GM12878 (cell line): ENCODE data around the gene GNG3. TPM values are rescaled to one million over a fixed set of nuclear protein-coding genes. Genes with fewer than 3 reads are reported as not detected.

ENCODE experiments used
- ATAC-seq: fragments of 200-7000 bp; cut with Tn5 transposase; 3 replicates; pipeline ENCODE4 v1.9.1; 2020; ENCODE audit warnings: mild to moderate bottlenecking, moderate library complexity
- BruUV-seq: library from RNA; stranded (reverse); fragments of 400-500 nt; replicated peaks from 2 replicates; lab custom pipeline; 2021; lab: Mats Ljungman, UMichigan
- CTCF ChIA-PET: fragments of 300-600 bp; sonication (Branson Sonifier 250); formaldehyde crosslinking; extraction: SDS; loops from one replicate; lab custom pipeline; 2021; ENCODE audit warnings: inconsistent platforms; lab: Yijun Ruan, JAX
- POLR2A ChIA-PET: fragments of 350-600 bp; formaldehyde crosslinking; extraction: SDS; loops from one replicate; lab custom pipeline; 2021; ENCODE audit warnings: inconsistent platforms; lab: Charles Lee
- RAD21 ChIA-PET: fragments of 300-600 bp; sonication (Branson Sonifier 250); formaldehyde crosslinking; loops from one replicate; lab custom pipeline; 2023; ENCODE audit warnings: antibody characterized with exemption; ENCODE audit not compliant: unreplicated experiment; lab: Charles Lee
- SMC1A ChIA-PET: fragments of 300-600 bp; sonication (Branson Sonifier 250); formaldehyde crosslinking; loops from one replicate; lab custom pipeline; 2023; ENCODE audit not compliant: unreplicated experiment, uncharacterized antibody; lab: Charles Lee
- DNase-seq: peaks from one replicate; pipeline ENCODE4 v3.0.0-alpha.2; 2011; ENCODE audit warnings: low read depth, low spot score
- FAIRE-seq: peaks from 3 replicates; lab custom pipeline; 2011; peaks lifted over from hg19 to GRCh38; lab: Jason Lieb, UNC
- H2AFZ ChIP-seq: 2 replicates; pipeline ENCODE4 v1.6.0; 2011; ENCODE audit warnings: low read depth, low read length, control low read depth; ENCODE audit not compliant: control insufficient read depth
- H3K27ac ChIP-seq: 2 replicates; pipeline ENCODE4 v1.5.1; 2011; ENCODE audit warnings: control low read depth; ENCODE audit not compliant: control insufficient read depth, insufficient read depth
- H3K27me3 ChIP-seq, 2 experiments: replicated peaks in 1 of 2; 2 replicates each; pipeline versions ENCODE4 v1.6.0 to v1.6.1; 2011; ENCODE audit warnings: low read length in 1 of 2; ENCODE audit not compliant: control insufficient read depth in 2 of 2, insufficient read depth in 2 of 2
- H3K36me3 ChIP-seq, 2 experiments: 2 replicates each; pipeline ENCODE4 v1.5.1; 2011; ENCODE audit warnings: low read length in 1 of 2; ENCODE audit not compliant: control insufficient read depth in 2 of 2, insufficient read depth in 2 of 2
- H3K4me1 ChIP-seq: 2 replicates; pipeline ENCODE4 v1.6.1; 2011; ENCODE audit warnings: mild to moderate bottlenecking, low read length, moderate library complexity, mixed read lengths; ENCODE audit not compliant: control insufficient read depth, insufficient read depth
- H3K4me2 ChIP-seq: 2 replicates; pipeline ENCODE4 v1.6.0; 2011; ENCODE audit warnings: control low read depth; ENCODE audit not compliant: control insufficient read depth, insufficient read depth
- H3K4me3 ChIP-seq: fragments of 200-600 bp; sonication (generic); 2 replicates; pipeline ENCODE4 v1.5.1; 2016
- H3K79me2 ChIP-seq: 2 replicates; pipeline ENCODE4 v1.6.0; 2011; ENCODE audit warnings: low read length; ENCODE audit not compliant: control insufficient read depth, insufficient read depth
- H3K9ac ChIP-seq: 2 replicates; pipeline ENCODE4 v1.8.0; 2011; ENCODE audit warnings: low read length, control low read depth, mixed read lengths; ENCODE audit not compliant: control insufficient read depth, insufficient read depth
- H3K9me3 ChIP-seq: replicated peaks from 3 replicates; pipeline ENCODE4 v1.5.1; 2011; ENCODE audit warnings: mild to moderate bottlenecking, low read length; ENCODE audit not compliant: control insufficient read depth, insufficient read depth
- H4K20me1 ChIP-seq: 2 replicates; pipeline ENCODE4 v1.6.0; 2011; ENCODE audit not compliant: control insufficient read depth, insufficient read depth
- CBFB ChIP-seq: IDR thresholded peaks from 2 replicates; pipeline ENCODE4 v1.6.1; 2016; ENCODE audit warnings: antibody characterized with exemption, low read depth
- CHD1 ChIP-seq: IDR thresholded peaks from 2 replicates; pipeline ENCODE4 v1.6.1; 2012; ENCODE audit warnings: low read depth, low read length, improper control_type of control experiment
- MEF2B ChIP-seq: fragments of 450-650 bp; IDR thresholded peaks from 2 replicates; pipeline ENCODE4 v1.6.1; 2018; ENCODE audit warnings: mild to moderate bottlenecking, moderate library complexity; ENCODE audit not compliant: partially characterized antibody, poor library complexity, severe bottlenecking
- NFIC ChIP-seq: IDR thresholded peaks from 2 replicates; pipeline ENCODE4 v1.6.1; 2012; ENCODE audit warnings: low read depth, mild to moderate bottlenecking, inconsistent platforms, low read length, moderate library complexity
- RELA ChIP-seq: fragments of 450-650 bp; IDR thresholded peaks from 2 replicates; pipeline ENCODE4 v1.8.0; 2014; ENCODE audit warnings: borderline replicate concordance; ENCODE audit not compliant: partially characterized antibody
- ZBED1 ChIP-seq: IDR thresholded peaks from 2 replicates; pipeline ENCODE4 v1.6.1; 2016; ENCODE audit warnings: borderline replicate concordance
- ZNF384 ChIP-seq: IDR thresholded peaks from 2 replicates; pipeline ENCODE4 v1.6.1; 2012; ENCODE audit warnings: low read depth, mild to moderate bottlenecking, low read length, improper control_type of control experiment, borderline replicate concordance
- whole genome bisulfite sequencing: methylation state at CpG from one replicate; pipeline ENCODE4 v1.1.6; 2016; ENCODE audit warnings: low lambda C conversion rate; ENCODE audit not compliant: insufficient replicate concordance, insufficient coverage; ENCODE audit errors: missing lambda C conversion rate; 5-methylcytosine and 5-hydroxymethylcytosine counted together
- in situ Hi-C: fragments of 300-500 bp; cut with MboI; formaldehyde crosslinking; loops from 9 replicates; pipeline ENCODE4 v1.14.3; 2018; ENCODE audit warnings: mixed read lengths
- intact Hi-C: fragments of 100-400 bp; cut with micrococcal nuclease; formaldehyde crosslinking; loops from one replicate; pipeline ENCODE4 v1.14.2; 2022; ENCODE audit not compliant: unreplicated experiment
- polyA plus RNA-seq, 11 experiments: library from polyadenylated mRNA; depleted of rRNA in 4 of 11; unstranded in 6 of 11; stranded (reverse) in 5 of 11; fragments of >200 nt; fragmentation: Nextera tagmentation in 4 of 11; fragmentation: Illumina TruSeq in 1 of 11; extraction: Ambion mirVana in 4 of 11; extraction: Trizol in 1 of 11; gene quantifications; 1 replicate in 1 of 11; 2 replicates in 10 of 11; pipeline versions ENCODE4 v1.2.1 to v1.2.3, GENCODE V29; 2011 to 2016; ENCODE audit warnings: inconsistent platforms in 2 of 11, missing spikeins in 2 of 11, low read depth in 1 of 11
- total RNA-seq, 4 experiments: library from RNA; depleted of rRNA in 3 of 4; stranded (reverse); fragments of >200 nt in 3 of 4; fragmentation: Illumina TruSeq in 1 of 4; extraction: Trizol in 1 of 4; gene quantifications; 2 replicates each; pipeline versions ENCODE4 v1.2.1 to v1.2.3, GENCODE V29; 2013 to 2021

The GNG3 gene
- total and polyA plus RNA-seq, 10 of the 15 experiments (the other 5 are each of a cell fraction or from before 2014, with no cell fraction given): 0.27 to 0.83 (median 0.57) TPM; not detected in 5

DNA sequence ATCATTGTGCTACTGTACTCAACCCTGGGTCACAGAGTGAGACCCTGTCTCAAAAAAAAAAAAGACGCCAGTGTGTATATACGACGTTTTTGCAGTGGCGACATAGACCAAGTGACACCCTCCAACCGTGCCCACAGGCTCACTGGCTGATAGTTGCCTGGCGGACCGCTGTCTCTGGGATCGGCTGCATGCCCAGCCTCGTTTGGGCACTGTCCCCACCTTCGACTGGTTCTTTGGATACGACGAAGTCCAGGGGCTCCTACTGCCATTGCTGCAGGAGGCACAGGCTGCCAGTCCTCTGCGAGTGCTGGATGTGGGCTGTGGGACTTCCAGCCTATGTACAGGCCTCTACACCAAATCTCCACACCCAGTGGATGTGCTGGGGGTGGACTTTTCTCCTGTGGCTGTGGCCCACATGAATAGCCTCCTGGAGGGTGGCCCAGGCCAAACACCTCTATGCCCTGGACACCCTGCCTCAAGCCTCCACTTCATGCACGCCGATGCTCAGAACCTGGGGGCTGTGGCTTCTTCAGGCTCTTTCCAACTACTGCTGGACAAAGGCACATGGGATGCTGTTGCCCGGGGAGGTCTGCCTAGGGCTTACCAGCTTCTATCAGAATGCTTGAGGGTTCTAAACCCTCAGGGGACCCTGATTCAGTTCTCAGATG lies 41.1 kb upstream of the GNG3 start (continued):
- TF ChIP-seq MEF2B (no peak), ZNF384 (no peak), RELA (no peak), CBFB (0 out of 2 replicates have a peak, but pooled peaks have one; percentile 15), CHD1 (no peak), ZBED1 (peak; percentile 19)

DNA sequence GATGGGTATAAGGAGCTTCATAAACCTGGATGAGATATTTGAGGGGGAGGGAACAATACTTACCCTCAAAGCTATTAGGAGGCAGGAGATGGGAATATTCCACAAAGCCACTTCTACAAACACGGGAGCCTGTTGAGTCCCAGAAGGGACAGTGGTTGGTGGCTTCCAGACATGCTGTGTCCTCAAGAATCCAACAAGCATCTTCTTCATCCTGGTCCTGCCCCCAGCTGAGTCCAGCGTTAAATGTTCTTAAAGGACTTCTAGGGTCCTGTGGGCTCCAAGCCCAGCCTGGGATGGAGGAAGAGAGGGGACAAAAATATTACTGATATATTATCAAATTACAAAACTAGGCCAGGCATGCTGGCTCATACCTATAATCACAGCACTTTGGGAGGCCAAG lies 40.0 kb upstream of the GNG3 start:
- Histone ChIP-seq H2AFZ (no peak overlapping the region), H3K4me1 (peaks cover 14% of the 10 kb centered on the region), H3K27me3 (no peaks in the 10 kb centered on the region), H3K79me2 (peaks cover 71% of the 10 kb centered on the region), H3K27ac (peak overlapping the region; percentile 95), H3K9ac (peak overlapping the region; percentile 96; the same call in 1 of the 2 replicates), H3K4me3 (peak overlapping the region; percentile 95), H3K9me3 (no peaks in the 10 kb centered on the region), H3K36me3 (peaks cover 5 to 11% of the 10 kb centered on the region in 2 experiments), H4K20me1 (no peaks in the 10 kb centered on the region), H3K4me2 (peak overlapping the region; percentile 95)
- BruUV-seq: no TSS peak
- WGBS: 66% methylated on average over 2 of the region's 2 CpGs
- ChIA-PET CTCF (interaction anchor here (0.8 to 2.4 kb wide), 8 partner anchors 9 to 75 kb away, joined by 3 to 10 read pairs (median 4); partner anchors contain the start of genes TUT1 and UBXN1), SMC1A (interaction anchor here (0.6 to 1.5 kb wide), 11 partner anchors 10 to 187 kb away, joined by 3 to 6 read pairs (median 3); partner anchors contain the start of genes B3GAT3, INTS5, TUT1 and ZBTB3), POLR2A (interaction anchor here (0.6 to 16.2 kb wide), 20 partner anchors 10 to 189 kb away, joined by 3 to 295 read pairs (median 5); partner anchors contain the start of genes B3GAT3, GANAB, HNRNPUL2 and INTS5), RAD21 (interaction anchor here (0.9 to 1.8 kb wide), 5 partner anchors 10 to 46 kb away, joined by 3 to 8 read pairs (median 3); partner anchors contain the start of gene B3GAT3)
- in situ Hi-C loops: no loop called here
- ATAC-seq (no peak), DNase-seq (no peak), FAIRE-seq (no peak)
- 0 out of 2 replicates have a peak, but pooled peaks have one; percentile 14 for TF ChIP-seq CBFB
- TF ChIP-seq NFIC: no peak
- intact Hi-C loops: no loop called here
